HTERT RPE-1 (cell line): Measurements from ENCODE around the gene ADGRF5.
"Not testable (repeated sequence)": the region's sequence is repeated elsewhere in the genome, so short reads cannot be mapped to it uniquely, and the experiment has no call there.

Experiments used
- in situ Hi-C: fragments of 300-500 bp; cut with MboI; formaldehyde crosslinking; loops from 4 replicates; pipeline ENCODE4 v1.14.3; 2020; ENCODE audit warnings: low sequenced_read_pairs

ADGRF5 gene

GRCh38 chr6:46834257-46834916 lies 87.4 kb downstream of the ADGRF5 start:
- in situ Hi-C loops: not testable (repeated sequence)

GRCh38 chr6:46832816-46833215 lies 88.9 kb downstream of the ADGRF5 start:
- in situ Hi-C loops: no loop called here

DNA sequence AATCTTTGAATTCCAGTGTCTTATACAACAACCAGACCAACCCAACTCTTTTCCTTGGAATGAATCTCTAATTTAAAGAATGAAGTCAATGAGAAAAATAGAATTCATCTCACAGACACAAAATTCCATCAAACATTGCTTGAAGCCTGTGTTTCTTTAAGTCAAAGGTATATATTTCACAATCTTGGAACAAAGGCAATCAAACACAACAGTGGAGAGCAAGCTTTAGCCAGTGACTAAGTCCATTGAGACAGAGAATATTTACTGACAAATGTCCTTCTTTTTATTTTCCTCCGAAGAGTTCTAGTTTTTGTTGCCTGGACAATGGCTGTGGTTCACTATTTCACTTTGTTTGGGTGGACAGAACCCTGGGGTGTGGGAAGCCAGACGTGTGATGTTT lies 92.8 kb downstream of the ADGRF5 start:
- in situ Hi-C loops: no loop called here

GRCh38 chr6:46821458-46821881 lies 100.3 kb downstream of the ADGRF5 start:
- in situ Hi-C loops: no loop called here

DNA sequence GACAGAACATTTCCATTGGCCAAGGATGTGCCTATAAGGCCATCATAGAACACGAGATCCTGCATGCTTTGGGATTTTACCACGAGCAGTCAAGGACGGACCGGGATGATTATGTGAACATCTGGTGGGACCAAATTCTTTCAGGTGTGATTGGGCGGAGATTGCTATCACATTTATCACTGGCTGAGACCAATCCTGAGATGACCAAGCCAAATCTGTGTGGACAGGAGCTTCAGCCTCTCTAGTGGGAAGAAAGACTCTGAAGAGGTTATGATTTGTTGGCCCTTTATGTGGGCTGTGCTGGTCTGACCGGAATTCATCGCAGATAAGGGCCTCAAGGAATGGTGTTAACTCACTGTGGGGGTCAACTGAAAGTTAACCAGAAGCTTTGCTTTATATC lies 102.2 kb downstream of the ADGRF5 start:
- in situ Hi-C loops: no loop called here

DNA sequence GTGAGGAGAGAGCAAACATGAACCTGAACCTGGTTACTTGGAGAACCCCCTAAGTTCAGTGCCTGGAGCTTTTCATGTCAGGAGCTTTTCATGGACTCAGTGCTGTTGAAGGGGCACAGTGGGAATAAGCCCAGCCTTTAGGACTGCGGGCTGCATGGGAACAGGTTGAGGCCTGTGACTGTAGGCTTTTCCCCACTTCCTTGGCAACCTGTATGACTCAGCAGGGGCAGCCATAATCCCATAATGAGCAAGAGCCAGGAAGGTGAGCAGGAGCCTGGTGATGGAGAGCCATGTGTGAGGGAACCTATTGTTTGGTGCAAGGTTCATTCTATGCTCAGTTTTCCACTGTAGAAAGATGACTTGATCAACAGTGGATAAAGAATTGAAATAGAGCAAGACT lies 105.1 kb downstream of the ADGRF5 start:
- in situ Hi-C loops: no loop called here

DNA sequence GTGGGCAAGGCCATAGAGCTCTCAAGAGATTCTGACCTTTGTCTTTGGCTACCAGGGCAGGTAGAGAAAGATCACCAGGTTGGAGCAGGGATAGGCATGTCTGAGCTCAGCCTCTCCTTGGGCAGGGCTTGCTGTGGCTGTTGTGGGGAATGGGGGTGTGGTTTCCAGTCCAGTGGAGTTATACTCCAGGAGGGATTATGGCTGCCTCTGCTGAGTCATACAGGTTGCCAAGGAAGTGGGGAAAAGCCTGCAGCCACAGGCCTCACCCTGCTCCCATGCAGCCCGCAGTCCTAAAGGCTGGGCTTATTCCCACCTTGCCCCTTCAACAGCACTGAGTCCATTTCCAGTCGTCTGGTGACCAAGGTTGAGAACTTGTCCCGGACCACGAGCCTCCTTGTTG lies 106.6 kb downstream of the ADGRF5 start:
- in situ Hi-C loops: no loop called here

DNA sequence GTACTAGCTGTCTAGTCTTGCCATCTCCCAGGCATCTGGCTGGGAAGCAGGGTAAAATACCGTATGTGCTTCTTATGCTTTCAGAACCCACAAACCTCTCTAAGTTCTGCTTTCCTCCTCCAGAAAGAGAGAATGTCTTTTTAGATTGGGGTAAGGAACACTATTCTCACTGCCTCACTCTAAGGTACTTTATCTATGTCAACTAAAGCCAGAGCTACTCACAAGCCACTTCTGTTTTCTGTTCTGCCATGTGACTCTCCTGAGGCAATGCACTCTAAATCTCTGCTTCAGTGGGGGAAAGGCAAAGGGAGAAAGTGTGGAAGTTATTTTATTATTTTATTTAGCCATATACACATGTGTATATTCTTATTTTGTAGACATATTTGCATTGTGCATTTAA lies 112.9 kb downstream of the ADGRF5 start:
- in situ Hi-C loops: no loop called here
